HFF-Myc (cell line): ENCODE results near the gene SERPINH1.

Experiments used
- DNase-seq: peaks from one replicate; pipeline ENCODE4 v3.0.0-alpha.2; 2011; ENCODE audit warnings: low read depth; ENCODE audit errors: extremely low read depth
- H3K4me3 ChIP-seq: replicated peaks from 2 replicates; pipeline ENCODE4 v1.5.1; 2011; ENCODE audit warnings: low read depth, mild to moderate bottlenecking, control low read depth, low read length
- TF ChIP-seq, protein P1 (sequence below): IDR thresholded peaks from 2 replicates; pipeline ENCODE4 v1.5.1; 2012; ENCODE audit warnings: mild to moderate bottlenecking, low read depth, low read length, control low read depth; ENCODE audit errors: missing control alignments

SERPINH1 gene

DNA sequence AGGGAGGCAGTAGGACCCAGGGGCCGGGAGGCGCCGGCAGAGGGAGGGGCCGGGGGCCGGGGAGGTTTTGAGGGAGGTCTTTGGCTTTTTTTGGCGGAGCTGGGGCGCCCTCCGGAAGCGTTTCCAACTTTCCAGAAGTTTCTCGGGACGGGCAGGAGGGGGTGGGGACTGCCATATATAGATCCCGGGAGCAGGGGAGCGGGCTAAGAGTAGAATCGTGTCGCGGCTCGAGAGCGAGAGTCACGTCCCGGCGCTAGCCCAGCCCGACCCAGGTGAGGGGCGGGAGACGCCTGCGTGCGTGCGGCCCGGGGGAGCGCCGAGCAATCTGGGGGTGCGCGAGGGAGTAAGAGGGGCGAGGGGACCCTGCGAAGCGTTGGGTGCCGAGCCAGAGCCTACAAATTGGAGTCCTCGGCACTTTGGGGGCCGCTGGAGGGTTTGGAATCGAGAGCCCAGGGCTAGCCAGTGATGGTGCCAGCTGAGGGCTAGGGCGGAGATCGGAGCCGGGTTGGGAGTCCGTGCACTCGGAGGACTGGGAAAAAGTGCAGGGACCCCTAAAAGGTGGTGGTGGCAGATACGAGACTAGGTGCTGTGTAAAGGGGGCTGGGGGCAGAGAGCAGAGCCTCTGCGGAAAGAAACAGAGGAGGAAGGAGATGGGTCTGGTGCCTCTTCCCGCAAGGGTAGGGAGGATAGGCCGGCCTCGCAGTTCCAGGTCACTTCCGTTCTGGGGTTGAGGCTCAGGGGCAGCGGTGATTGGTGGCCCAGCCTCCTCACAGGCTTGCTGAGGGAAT lies at the start of gene SERPINH1:
Gene SERPINH1 (plus strand): TSS at position 206 of the 788 bp plus-strand sequence. CDS start 4,097 bp downstream, outside the sequence.
- H3K4me3 ChIP-seq, result peak within 1 kb of the TSS; percentile 77
- TF ChIP-seq, protein P1, sequence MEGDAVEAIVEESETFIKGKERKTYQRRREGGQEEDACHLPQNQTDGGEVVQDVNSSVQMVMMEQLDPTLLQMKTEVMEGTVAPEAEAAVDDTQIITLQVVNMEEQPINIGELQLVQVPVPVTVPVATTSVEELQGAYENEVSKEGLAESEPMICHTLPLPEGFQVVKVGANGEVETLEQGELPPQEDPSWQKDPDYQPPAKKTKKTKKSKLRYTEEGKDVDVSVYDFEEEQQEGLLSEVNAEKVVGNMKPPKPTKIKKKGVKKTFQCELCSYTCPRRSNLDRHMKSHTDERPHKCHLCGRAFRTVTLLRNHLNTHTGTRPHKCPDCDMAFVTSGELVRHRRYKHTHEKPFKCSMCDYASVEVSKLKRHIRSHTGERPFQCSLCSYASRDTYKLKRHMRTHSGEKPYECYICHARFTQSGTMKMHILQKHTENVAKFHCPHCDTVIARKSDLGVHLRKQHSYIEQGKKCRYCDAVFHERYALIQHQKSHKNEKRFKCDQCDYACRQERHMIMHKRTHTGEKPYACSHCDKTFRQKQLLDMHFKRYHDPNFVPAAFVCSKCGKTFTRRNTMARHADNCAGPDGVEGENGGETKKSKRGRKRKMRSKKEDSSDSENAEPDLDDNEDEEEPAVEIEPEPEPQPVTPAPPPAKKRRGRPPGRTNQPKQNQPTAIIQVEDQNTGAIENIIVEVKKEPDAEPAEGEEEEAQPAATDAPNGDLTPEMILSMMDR, result no peak
- DNase-seq, result no peak

DNA sequence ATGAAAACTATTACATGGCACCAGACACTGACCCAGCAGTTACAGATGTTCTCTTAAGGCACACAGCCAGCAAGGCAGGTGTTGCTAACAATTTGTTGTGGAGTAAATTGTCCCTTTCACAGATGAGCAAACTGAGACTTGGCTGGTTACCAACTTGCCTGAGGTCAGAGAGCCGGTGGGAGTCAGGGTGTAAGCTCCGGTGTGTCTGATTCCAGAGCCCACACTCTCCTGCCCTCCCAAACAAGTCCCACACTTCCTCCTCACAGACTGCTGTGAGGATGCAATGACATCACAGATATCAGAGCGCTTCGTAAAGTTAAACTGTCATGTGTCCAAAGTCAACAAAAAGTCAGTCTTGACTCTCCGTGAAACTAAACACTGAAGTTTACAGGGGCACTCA lies 48.8 kb upstream of the SERPINH1 start:
- TF ChIP-seq, protein P1, result no peak
- DNase-seq, result no peak
- H3K4me3 ChIP-seq, result no peak overlapping the region

DNA sequence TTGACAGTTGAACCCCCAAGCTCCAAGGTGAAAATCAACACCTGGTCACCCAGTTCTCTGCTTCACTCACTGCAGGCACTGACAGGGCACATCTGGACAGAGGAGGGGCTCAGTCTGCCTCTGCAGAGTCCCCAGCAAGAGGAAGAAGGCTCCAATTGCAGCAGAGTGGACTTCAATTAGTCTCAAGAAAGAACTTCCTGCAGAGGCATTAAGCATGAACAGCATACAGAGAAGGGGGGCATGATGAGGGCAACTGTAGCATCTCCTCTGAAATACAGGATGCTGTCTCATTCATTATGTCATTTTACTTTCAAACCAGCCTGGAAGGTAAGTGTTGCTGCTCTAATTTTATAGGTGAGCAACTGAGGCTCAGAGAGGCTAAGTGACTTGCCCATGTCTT lies 47.5 kb upstream of the SERPINH1 start:
- H3K4me3 ChIP-seq, result no peak overlapping the region
- no peak for DNase-seq
- TF ChIP-seq, protein P1, result no peak

DNA sequence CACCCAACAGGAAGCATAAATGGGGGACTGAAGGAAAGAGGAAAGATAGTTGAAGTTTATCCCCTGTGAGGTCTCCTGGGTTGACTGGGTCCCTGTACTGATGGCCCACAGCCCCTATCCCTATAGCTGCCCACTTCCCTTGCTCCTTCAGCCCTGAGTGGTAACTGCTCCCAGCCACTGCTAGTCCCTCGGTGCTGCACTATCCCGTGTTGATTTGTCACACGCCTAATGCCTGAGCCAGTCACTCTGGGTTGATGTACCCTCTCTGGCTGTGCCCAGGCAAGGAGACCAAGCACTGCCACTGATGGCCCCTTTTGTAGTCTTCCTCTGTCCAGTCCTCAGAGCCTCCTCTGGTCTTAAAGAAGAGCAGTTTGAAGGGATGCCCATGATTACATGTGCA lies 45.9 kb upstream of the SERPINH1 start:
- H3K4me3 ChIP-seq, result no peak overlapping the region
- no peak for DNase-seq
- TF ChIP-seq, protein P1, result no peak

DNA sequence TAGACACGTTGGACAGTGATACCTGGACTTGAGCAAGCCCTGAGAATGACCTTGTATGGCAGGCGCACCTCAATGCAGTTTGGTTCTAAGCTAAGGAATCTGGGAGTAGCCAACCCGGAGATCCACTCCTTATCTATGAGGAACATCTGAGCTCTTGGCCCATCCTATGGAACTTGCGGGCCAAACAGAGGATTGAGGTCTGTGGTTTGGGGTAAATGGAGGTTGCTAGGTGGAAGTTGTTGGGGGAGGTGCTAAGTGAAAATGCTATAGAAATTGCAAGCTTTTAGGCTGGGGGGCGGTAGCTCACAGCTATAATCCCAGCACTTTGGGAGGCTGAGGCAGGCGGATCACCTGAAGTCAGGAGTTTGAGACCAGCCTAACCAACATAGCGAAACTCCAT lies 45.2 kb upstream of the SERPINH1 start:
- DNase-seq, result no peak
- H3K4me3 ChIP-seq, result no peak overlapping the region
- TF ChIP-seq, protein P1, result no peak

DNA sequence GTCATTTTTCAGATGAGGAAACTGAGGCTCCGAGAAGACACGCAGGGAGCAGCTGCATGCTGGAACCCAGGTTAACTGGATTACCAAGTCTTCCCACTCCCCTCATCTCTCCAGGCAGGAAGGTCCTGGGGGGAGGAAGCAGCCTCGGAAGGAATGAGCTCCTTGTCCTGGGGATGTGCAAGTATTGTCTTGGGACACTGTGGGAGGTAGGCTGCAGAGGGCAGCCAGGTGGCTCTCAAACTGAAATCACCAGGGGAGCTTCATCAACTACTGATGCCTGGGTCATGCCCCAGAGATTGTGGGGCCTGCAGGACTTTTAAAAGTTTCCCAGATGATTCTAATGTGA lies 43.9 kb upstream of the SERPINH1 start:
- TF ChIP-seq, protein P1, result no peak

More for the DNA sequence above, 43.9 kb upstream of the SERPINH1 start:
- H3K4me3 ChIP-seq, result no peak overlapping the region
- no peak for DNase-seq
